ENCODE results near the gene CPE. TPM values are rescaled to one million over a fixed set of nuclear protein-coding genes. Genes with fewer than 3 reads are reported as not detected.

CPE gene
- total RNA-seq, 4 donors from 2014 or later = 7.5 to 29.1 (median 12.3) TPM

- Histone ChIP-seq H3K4me3 (no peak overlapping the region), H3K27ac (no peak overlapping the region), H3K9me3 (no peaks in the 10 kb centered on the region), H3K36me3 (no peaks in the 10 kb centered on the region), H3K4me1 (peaks cover 0 to 3% (median 1%) of the 10 kb centered on the region in 4 donors), H3K27me3 (no peaks in the 10 kb centered on the region)
- intact Hi-C loops (cut with DNase I; ENCODE audit: low total_unique reads) = no loop called here
- WGBS, 2 donors (ENCODE audit: low coverage in 1 of 2) = 20 to 63% methylated on average over 1 of the region's 1 CpG
- DNase-seq = no peak
- in situ Hi-C loops (cut with MboI; ENCODE audit: low pct_ligation_motif_present in 1 of 4, low pct_unique_long_range_greater_than_20kb in 1 of 4, low sequenced_read_pairs in 3 of 4) = no loop called here
- TF ChIP-seq CTCF (IDR thresholded peaks at IDR 0.05) = no peak
Observed at GRCh38 chr4:165439981-165440380, 61.2 kb downstream of the CPE start.

DNA sequence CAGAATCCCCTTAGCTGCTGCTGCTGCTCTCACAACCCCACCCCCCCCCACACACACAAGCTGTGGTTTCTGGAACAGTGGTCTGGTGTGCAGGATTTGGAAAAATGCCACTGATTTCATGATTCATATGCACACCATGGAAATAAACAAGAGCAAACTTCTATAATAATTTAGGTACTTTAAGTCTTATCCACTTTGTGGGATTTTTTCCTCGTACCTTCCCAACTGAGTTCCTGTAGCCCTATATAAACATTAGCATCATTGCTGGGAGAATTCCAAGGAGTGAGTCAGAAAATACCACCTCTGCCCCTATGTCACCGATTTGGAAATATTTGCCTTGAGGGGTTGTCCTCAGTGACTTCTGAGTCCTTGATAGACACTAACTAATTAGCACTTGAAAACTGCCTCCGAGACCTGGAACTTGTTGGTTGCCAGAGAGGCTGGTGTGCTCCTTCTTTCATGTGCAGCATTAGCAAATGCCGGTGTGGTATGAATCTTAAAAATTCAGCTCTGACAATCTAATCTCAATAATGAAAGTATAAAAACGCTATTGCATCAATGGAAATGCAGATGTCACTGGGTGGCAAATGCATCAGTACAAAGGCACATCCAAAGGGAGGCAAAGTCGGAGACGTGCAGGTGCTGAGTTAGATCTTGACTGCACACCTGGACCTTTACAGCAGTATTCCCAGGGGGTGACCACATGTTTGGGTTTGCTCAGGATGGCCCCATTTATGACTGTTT lies 61.8 kb downstream of the CPE start:
- Histone ChIP-seq H3K27me3 (no peaks in the 10 kb centered on the region), H3K36me3 (no peaks in the 10 kb centered on the region), H3K9me3 (no peaks in the 10 kb centered on the region), H3K27ac (no peak overlapping the region), H3K4me3 (no peak overlapping the region), H3K4me1 (peaks cover 0 to 3% (median 1%) of the 10 kb centered on the region in 4 donors)
- intact Hi-C loops (cut with DNase I; ENCODE audit: low total_unique reads) (no loop called here), in situ Hi-C loops (cut with MboI; ENCODE audit: low pct_ligation_motif_present in 1 of 4, low pct_unique_long_range_greater_than_20kb in 1 of 4, low sequenced_read_pairs in 3 of 4) (no loop called here)
- WGBS, 2 donors (ENCODE audit: low coverage in 1 of 2) = 59 to 73% methylated on average over 5 to 7 of the region's 7 CpGs
- TF ChIP-seq POLR2AphosphoS5 (IDR thresholded peaks at IDR 0.05) = no peak
- no peak for TF ChIP-seq CTCF (IDR thresholded peaks at IDR 0.05)
- TF ChIP-seq POLR2A (IDR thresholded peaks at IDR 0.05) = no peak
- no peak for TF ChIP-seq EP300 (IDR thresholded peaks at IDR 0.05; ENCODE audit: low read depth)
- no peak for DNase-seq

DNA sequence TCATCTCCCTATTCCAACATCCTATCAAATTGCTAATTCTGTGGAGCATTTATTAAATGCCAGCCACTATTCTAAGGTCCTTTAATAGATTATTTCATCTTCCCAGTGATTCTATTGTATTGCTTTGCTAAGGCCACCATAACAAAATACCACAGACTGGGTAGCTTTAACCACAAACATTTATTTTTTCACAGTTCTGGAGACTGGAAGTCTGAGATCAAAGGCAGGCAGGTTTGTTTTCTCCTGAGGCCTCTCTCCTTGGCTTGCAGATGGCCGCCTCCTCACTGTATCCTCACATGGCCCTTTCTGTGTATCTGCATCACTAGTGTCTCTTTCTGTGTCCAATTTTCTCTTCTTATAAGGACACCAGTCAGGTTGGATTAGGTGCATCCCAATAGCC lies 64.5 kb downstream of the CPE start:
- H3K27ac ChIP-seq = no peak overlapping the region
- no peaks in the 10 kb centered on the region for H3K27me3 ChIP-seq
- no peaks in the 10 kb centered on the region for H3K36me3 ChIP-seq
- no peaks in the 10 kb centered on the region for H3K9me3 ChIP-seq
- DNase-seq = no peak
- in situ Hi-C loops (cut with MboI; ENCODE audit: low pct_ligation_motif_present in 1 of 4, low pct_unique_long_range_greater_than_20kb in 1 of 4, low sequenced_read_pairs in 3 of 4) = no loop called here
- intact Hi-C loops (cut with DNase I; ENCODE audit: low total_unique reads) = no loop called here
- TF ChIP-seq EP300 (IDR thresholded peaks at IDR 0.05; ENCODE audit: low read depth) = no peak
- no peak for TF ChIP-seq POLR2AphosphoS5 (IDR thresholded peaks at IDR 0.05)
- TF ChIP-seq CTCF (IDR thresholded peaks at IDR 0.05) = no peak
- no peak for TF ChIP-seq POLR2A (IDR thresholded peaks at IDR 0.05)
- no peak overlapping the region for H3K4me3 ChIP-seq
- WGBS, 2 donors (ENCODE audit: low coverage in 1 of 2) = 83% methylated on average over 1 of the region's 1 CpG; no CpG with 5 or more reads in 1 of the 2 donors
- peaks cover 0 to 3% (median 1%) of the 10 kb centered on the region in 4 donors for H3K4me1 ChIP-seq

DNA sequence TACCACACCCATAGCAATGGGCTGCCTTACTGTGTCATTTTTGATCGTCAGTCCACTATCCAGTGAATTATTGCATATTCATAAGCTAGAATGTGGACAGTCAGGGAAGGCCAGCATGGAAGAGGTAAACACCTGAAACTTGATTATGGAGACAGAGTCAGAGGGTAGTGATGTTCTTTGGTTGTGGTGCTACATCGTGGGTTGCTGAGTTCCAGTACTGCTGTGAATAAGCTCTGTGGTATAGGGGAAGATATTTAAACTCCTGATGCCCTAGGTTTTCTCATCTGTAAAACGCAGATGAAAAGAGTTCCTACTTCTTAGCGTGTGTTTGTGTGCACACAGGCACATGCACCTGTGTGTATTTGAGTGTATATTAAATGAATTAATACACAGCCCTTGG lies 69.9 kb downstream of the CPE start:
- Histone ChIP-seq H3K36me3 (no peaks in the 10 kb centered on the region), H3K27ac (no peak overlapping the region), H3K4me3 (no peak overlapping the region), H3K27me3 (no peaks in the 10 kb centered on the region), H3K4me1 (no peaks in the 10 kb centered on the region), H3K9me3 (no peaks in the 10 kb centered on the region)
- intact Hi-C loops (cut with DNase I; ENCODE audit: low total_unique reads) = no loop called here
- TF ChIP-seq CTCF (IDR thresholded peaks at IDR 0.05) (no peak), POLR2A (IDR thresholded peaks at IDR 0.05) (no peak), EP300 (IDR thresholded peaks at IDR 0.05; ENCODE audit: low read depth) (no peak), POLR2AphosphoS5 (IDR thresholded peaks at IDR 0.05) (no peak)
- in situ Hi-C loops (cut with MboI; ENCODE audit: low pct_ligation_motif_present in 1 of 4, low pct_unique_long_range_greater_than_20kb in 1 of 4, low sequenced_read_pairs in 3 of 4) = no loop called here
- WGBS, 2 donors (ENCODE audit: low coverage in 1 of 2) = 80 to 88% methylated on average over 1 to 4 of the region's 4 CpGs
- DNase-seq = no peak

Data from transverse colon (tissue), 4 donors.